Mammary epithelial cell (primary cell): Measurements from ENCODE around the gene PHKA1.

Experiments
- EZH2 ChIP-seq: IDR thresholded peaks from 2 replicates; pipeline ENCODE4 v1.6.1; 2012; ENCODE audit warnings: low read length, inconsistent platforms, borderline replicate concordance
- TF ChIP-seq, protein P1 (sequence below), 2 donors: IDR thresholded peaks in 1 of 2; conservative IDR thresholded peaks in 1 of 2; 2 replicates each; pipeline ENCODE4 v1.5.1; 2011 to 2012; ENCODE audit warnings: inconsistent platforms in 2 of 2, low read length in 2 of 2, mild to moderate bottlenecking in 2 of 2, control low read depth in 1 of 2, low read depth in 1 of 2; ENCODE audit not compliant: insufficient read depth in 1 of 2; ENCODE audit errors: extremely low read depth in 1 of 2

DNA sequence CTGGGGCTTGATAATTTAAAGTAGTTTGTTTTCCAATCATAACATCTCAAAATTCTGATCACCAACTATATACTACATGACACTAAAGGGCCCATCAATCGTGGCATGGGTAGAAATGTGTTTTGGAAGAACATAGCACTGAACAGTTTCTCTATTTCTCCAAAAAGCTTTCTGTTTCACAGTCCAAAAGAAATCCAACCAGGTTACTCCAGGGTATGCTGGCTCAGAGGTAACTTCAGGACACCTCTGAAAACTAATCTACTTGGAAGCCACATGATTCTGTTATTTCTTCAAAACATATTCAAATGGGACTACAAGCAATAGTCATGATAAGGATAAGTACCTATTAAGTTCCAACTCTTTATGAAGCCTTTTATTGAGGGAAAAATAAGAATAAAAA, 8.3 kb downstream of the PHKA1 start:
- TF ChIP-seq EZH2: no peak
- TF ChIP-seq, protein P1, sequence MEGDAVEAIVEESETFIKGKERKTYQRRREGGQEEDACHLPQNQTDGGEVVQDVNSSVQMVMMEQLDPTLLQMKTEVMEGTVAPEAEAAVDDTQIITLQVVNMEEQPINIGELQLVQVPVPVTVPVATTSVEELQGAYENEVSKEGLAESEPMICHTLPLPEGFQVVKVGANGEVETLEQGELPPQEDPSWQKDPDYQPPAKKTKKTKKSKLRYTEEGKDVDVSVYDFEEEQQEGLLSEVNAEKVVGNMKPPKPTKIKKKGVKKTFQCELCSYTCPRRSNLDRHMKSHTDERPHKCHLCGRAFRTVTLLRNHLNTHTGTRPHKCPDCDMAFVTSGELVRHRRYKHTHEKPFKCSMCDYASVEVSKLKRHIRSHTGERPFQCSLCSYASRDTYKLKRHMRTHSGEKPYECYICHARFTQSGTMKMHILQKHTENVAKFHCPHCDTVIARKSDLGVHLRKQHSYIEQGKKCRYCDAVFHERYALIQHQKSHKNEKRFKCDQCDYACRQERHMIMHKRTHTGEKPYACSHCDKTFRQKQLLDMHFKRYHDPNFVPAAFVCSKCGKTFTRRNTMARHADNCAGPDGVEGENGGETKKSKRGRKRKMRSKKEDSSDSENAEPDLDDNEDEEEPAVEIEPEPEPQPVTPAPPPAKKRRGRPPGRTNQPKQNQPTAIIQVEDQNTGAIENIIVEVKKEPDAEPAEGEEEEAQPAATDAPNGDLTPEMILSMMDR (conservative IDR thresholded peaks at IDR 0.05 in 1 of 2, IDR thresholded peaks at IDR 0.05 in 1 of 2; ENCODE audit: extremely low read depth in 1 of 2, insufficient read depth in 1 of 2, low read depth in 1 of 2, low read length in 2 of 2): no peak
